ENCODE data around the gene BAIAP2. TPM values are rescaled to one million over a fixed set of nuclear protein-coding genes. Genes with fewer than 3 reads are reported as not detected.

BAIAP2 gene
- polyA plus RNA-seq, 1 experiment: 9.6 TPM

DNA sequence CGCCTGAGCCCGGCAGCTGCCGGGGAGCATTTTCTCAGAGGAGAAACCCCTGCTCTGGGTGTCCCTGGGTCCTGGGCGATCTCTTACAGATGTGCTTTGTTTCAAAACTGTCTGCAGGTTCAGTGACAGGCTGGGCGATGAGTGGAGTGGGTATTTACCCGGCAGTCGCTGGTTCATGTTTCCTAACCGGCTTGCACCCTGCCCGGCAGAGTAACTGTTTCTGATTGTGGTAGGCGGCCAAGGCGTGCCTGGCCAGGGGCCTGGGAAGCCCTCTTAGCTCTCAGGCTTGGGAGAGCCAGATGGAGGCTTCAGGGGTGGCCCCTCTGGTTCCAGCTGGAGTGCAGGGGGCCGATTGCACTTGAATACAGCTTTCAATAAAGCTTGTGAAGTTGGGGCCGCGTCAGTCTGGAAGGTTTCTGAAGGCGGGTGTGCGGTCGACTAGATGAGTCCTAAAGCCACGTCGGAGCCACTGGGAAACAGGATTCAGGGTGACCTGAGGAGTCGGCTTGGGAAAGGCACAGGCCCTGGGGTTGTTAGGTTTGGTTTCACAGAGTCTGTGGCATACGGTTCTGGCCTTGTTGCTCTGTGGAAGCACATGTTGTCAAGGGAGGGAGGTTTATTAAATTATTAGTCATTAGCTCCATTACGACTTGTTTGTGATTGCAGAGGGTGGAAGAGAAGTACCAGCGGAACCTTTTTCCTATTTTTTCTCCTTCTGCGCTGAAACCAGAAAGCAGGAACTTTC lies 1.4 kb downstream of the BAIAP2 start:
- Histone ChIP-seq H3K9me3 (ENCODE audit: control insufficient read depth, insufficient read depth, low read length) (peaks cover 15% of the 10 kb centered on the region; the same call in 1 of the 2 replicates), H3K27ac (ENCODE audit: low read depth, low read length) (no peak overlapping the region), H3K27me3 (ENCODE audit: control insufficient read depth, insufficient read depth, low read length) (no peaks in the 10 kb centered on the region), H3K4me3 (ENCODE audit: low read depth, low read length) (peak overlapping the region; percentile 79)
- TF ChIP-seq, protein P1, sequence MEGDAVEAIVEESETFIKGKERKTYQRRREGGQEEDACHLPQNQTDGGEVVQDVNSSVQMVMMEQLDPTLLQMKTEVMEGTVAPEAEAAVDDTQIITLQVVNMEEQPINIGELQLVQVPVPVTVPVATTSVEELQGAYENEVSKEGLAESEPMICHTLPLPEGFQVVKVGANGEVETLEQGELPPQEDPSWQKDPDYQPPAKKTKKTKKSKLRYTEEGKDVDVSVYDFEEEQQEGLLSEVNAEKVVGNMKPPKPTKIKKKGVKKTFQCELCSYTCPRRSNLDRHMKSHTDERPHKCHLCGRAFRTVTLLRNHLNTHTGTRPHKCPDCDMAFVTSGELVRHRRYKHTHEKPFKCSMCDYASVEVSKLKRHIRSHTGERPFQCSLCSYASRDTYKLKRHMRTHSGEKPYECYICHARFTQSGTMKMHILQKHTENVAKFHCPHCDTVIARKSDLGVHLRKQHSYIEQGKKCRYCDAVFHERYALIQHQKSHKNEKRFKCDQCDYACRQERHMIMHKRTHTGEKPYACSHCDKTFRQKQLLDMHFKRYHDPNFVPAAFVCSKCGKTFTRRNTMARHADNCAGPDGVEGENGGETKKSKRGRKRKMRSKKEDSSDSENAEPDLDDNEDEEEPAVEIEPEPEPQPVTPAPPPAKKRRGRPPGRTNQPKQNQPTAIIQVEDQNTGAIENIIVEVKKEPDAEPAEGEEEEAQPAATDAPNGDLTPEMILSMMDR (IDR thresholded peaks at IDR 0.05; ENCODE audit: low read depth, low read length): no peak
- CTCF ChIA-PET: interaction anchor here (1.0 kb wide), 1 partner anchor 61 kb away, joined by 3 read pairs; no protein-coding TSS in a partner anchor
- POLR2A ChIA-PET: interaction anchor here (1.3 kb wide), 1 partner anchor 8 kb away, joined by 6 read pairs; no protein-coding TSS in a partner anchor
- no peak for DNase-seq (ENCODE audit: low read depth, low spot score)

DNA sequence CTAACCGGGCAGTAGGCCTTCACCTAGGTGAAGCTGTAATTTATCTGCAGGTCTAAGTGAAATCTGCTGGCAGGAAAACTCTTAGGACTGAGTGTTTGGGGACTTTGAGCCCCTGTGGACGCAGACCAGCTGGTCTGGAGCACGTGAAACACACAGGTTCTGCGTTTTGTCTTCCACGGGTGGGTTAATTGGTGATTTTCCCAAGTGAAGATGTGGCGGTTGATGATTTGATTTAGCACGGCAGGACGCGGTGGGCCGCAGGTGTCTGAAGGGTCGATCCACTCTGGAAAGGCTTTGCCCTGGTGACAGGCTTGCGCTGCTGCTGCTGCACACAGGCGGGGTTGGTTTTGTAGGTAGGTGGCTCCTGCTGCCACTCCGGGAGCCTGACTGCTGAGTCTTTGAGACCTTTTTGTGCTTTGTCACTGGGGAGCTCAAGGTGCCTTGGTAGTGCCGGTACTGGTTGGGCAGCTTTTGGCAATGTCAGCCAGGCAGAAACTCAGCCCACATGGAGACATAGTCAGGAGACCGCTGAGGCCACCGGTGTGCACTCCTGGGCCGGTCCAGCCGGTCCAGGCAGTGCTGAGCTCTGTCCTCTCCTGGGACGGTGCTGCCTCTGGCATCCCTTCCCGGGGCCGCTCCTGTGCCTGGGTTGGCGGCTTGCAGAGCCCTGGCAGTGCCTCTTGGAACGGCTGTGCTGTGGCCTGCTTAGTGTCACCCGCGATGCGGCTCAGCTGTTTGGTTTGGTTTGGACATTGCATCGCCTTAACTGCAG lies 2.3 kb downstream of the BAIAP2 start:
- no peak overlapping the region for H3K4me3 ChIP-seq (ENCODE audit: low read depth, low read length)
- ChIA-PET POLR2A (interaction anchor here (1.3 kb wide), 1 partner anchor 7 kb away, joined by 6 read pairs; no protein-coding TSS in a partner anchor), CTCF (interaction anchor here (1.5 kb wide), 1 partner anchor 14 kb away, joined by 3 read pairs; no protein-coding TSS in a partner anchor)
- TF ChIP-seq, protein P1 (IDR thresholded peaks at IDR 0.05; ENCODE audit: low read depth, low read length): no peak
- no peak for DNase-seq (ENCODE audit: low read depth, low spot score)
- H3K27me3 ChIP-seq (ENCODE audit: control insufficient read depth, insufficient read depth, low read length): no peaks in the 10 kb centered on the region
- peaks cover 15% of the 10 kb centered on the region; the same call in 1 of the 2 replicates for H3K9me3 ChIP-seq (ENCODE audit: control insufficient read depth, insufficient read depth, low read length)
- H3K27ac ChIP-seq (ENCODE audit: low read depth, low read length): no peak overlapping the region

DNA sequence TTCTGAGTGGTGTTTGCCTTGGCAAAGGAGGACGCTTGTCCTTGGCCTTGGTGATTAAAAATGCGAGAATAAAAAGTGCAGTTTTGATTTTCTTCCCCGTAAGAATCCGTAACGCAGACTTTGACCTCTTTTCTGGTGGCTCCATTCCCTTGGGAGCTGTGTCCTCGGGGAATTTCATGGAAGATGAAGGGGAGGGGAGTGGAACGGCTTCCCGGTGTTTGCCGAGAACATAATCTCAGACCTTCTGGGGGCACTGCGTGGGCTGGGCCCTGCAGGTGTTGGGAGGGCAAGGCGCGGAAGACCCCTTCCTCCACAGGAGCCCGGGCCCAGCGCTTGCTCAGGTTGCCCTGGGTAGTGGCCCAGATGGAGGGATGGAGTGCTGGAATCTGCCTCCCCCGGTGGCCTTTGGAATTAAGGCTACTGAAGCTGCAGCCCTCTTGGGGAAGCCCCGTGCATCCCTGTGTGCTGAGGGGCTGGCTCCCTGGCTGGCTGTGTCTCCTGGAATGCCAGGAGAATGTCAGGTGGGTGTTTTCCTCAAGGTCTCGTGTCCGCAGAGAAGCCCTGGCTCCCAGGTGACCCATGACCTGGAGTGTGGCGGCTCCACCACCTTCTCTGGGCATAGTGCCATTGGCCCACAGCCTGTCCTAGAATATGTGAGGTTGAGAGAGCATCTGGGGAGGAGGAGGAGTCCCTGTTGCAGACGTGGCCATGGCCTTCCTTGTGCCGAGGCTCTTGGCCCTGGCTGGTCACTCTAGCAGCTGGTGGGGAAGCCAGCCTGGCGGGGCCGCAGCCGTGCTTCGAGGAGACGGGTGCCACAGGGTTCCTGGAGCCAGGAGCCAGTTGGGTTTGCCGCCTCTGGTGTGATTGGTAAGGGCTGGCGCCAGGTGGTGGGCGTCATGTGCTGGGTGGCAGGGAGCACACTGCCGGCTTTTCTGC lies 3.1 kb downstream of the BAIAP2 start:
- ChIA-PET POLR2A (interaction anchor here (0.5 kb wide), 1 partner anchor 50 kb away, joined by 3 read pairs; no protein-coding TSS in a partner anchor), CTCF (interaction anchor here (1.5 kb wide), 1 partner anchor 15 kb away, joined by 3 read pairs; no protein-coding TSS in a partner anchor)
- TF ChIP-seq, protein P1 (IDR thresholded peaks at IDR 0.05; ENCODE audit: low read depth, low read length): no peak
- no peaks in the 10 kb centered on the region for H3K27me3 ChIP-seq (ENCODE audit: control insufficient read depth, insufficient read depth, low read length)
- DNase-seq (ENCODE audit: low read depth, low spot score): no peak
- H3K9me3 ChIP-seq (ENCODE audit: control insufficient read depth, insufficient read depth, low read length): peaks cover 15% of the 10 kb centered on the region; the same call in 1 of the 2 replicates
- H3K4me3 ChIP-seq (ENCODE audit: low read depth, low read length): no peak overlapping the region
- H3K27ac ChIP-seq (ENCODE audit: low read depth, low read length): no peak overlapping the region

- no peak overlapping the region for H3K4me3 ChIP-seq (ENCODE audit: low read depth, low read length)
- no peak for DNase-seq (ENCODE audit: low read depth, low spot score)
- no peaks in the 10 kb centered on the region for H3K27me3 ChIP-seq (ENCODE audit: control insufficient read depth, insufficient read depth, low read length)
- ChIA-PET CTCF (interaction anchor here (2.0 kb wide), 1 partner anchor 15 kb away, joined by 6 read pairs; no protein-coding TSS in a partner anchor), POLR2A (no interaction called here)
- TF ChIP-seq, protein P1 (IDR thresholded peaks at IDR 0.05; ENCODE audit: low read depth, low read length): no peak
- H3K27ac ChIP-seq (ENCODE audit: low read depth, low read length): no peak overlapping the region
- H3K9me3 ChIP-seq (ENCODE audit: control insufficient read depth, insufficient read depth, low read length): peaks cover 15% of the 10 kb centered on the region; the same call in 1 of the 2 replicates
Observed at GRCh38 chr17:81039096-81039495, 4.1 kb downstream of the BAIAP2 start.

All from AG04450 (cell line).